Suppressor macrophage treated with lipopolysaccharide for 1 hour (primary cell): ENCODE data around the gene FAM153A.
"Not testable (repeated sequence)": the region's sequence is repeated elsewhere in the genome, so short reads cannot be mapped to it uniquely, and the experiment has no call there.

Experiments used
- DNase-seq, 3 donors: peaks; one replicate each; pipeline ENCODE4 v3.0.0-alpha.2; 2020 to 2022

FAM153A gene

GRCh38 chr5:177782792-177783633 is at the start of gene FAM153A:
Gene FAM153A, minus strand, starts transcription at chr5:177782899.
- DNase-seq = not testable (repeated sequence)

- not testable (repeated sequence) for DNase-seq
Measured at GRCh38 chr5:177832287-177832686, 49.6 kb upstream of the FAM153A start.

GRCh38 chr5:177826073-177826472 is 43.4 kb upstream of the FAM153A start:
- not testable (repeated sequence) for DNase-seq

GRCh38 chr5:177824776-177825175 is 42.1 kb upstream of the FAM153A start:
- DNase-seq = not testable (repeated sequence)

GRCh38 chr5:177822489-177822888 is 39.8 kb upstream of the FAM153A start:
- DNase-seq = not testable (repeated sequence)

- not testable (repeated sequence) for DNase-seq
Measured at GRCh38 chr5:177819664-177820063, 37.0 kb upstream of the FAM153A start.

- not testable (repeated sequence) for DNase-seq
Measured at GRCh38 chr5:177812814-177813425, 30.2 kb upstream of the FAM153A start.

- DNase-seq = not testable (repeated sequence)
Measured at GRCh38 chr5:177812160-177812743, 29.6 kb upstream of the FAM153A start.

GRCh38 chr5:177809209-177809913 is 26.7 kb upstream of the FAM153A start:
- DNase-seq = not testable (repeated sequence)

GRCh38 chr5:177808420-177808819 is 25.7 kb upstream of the FAM153A start:
- not testable (repeated sequence) for DNase-seq

- DNase-seq = not testable (repeated sequence)
Measured at GRCh38 chr5:177807265-177807664, 24.6 kb upstream of the FAM153A start.

GRCh38 chr5:177801427-177801826 is 18.7 kb upstream of the FAM153A start:
- not testable (repeated sequence) for DNase-seq

GRCh38 chr5:177798237-177798840 is 15.6 kb upstream of the FAM153A start:
- not testable (repeated sequence) for DNase-seq

- not testable (repeated sequence) for DNase-seq
Measured at GRCh38 chr5:177793272-177793671, 10.6 kb upstream of the FAM153A start.

- not testable (repeated sequence) for DNase-seq
Measured at GRCh38 chr5:177791649-177792048, 8.9 kb upstream of the FAM153A start.

GRCh38 chr5:177782169-177782568 is 530 bp downstream of the FAM153A start:
- DNase-seq = not testable (repeated sequence)

- not testable (repeated sequence) for DNase-seq
Measured at GRCh38 chr5:177771206-177771605, 11.5 kb downstream of the FAM153A start.

GRCh38 chr5:177770646-177771045 is 12.1 kb downstream of the FAM153A start:
- DNase-seq = not testable (repeated sequence)

GRCh38 chr5:177763737-177764508 is 18.8 kb downstream of the FAM153A start:
- DNase-seq = not testable (repeated sequence)

- DNase-seq = peak in 1 of 3 donors; percentile 1
Measured at GRCh38 chr5:177760954-177761353, 21.7 kb downstream of the FAM153A start.

- peak in 1 of 3 donors; percentile 0 for DNase-seq
Measured at GRCh38 chr5:177747354-177747753, 35.3 kb downstream of the FAM153A start.

- DNase-seq = not testable (repeated sequence)
Measured at GRCh38 chr5:177724858-177725257, 57.8 kb downstream of the FAM153A start.
